Fibroblast of skin of abdomen (primary cell): ENCODE results near the gene COLEC11.

Experiments
- DNase-seq: peaks from one replicate; pipeline ENCODE4 v3.0.0-alpha.2; 2013

COLEC11 gene

DNA sequence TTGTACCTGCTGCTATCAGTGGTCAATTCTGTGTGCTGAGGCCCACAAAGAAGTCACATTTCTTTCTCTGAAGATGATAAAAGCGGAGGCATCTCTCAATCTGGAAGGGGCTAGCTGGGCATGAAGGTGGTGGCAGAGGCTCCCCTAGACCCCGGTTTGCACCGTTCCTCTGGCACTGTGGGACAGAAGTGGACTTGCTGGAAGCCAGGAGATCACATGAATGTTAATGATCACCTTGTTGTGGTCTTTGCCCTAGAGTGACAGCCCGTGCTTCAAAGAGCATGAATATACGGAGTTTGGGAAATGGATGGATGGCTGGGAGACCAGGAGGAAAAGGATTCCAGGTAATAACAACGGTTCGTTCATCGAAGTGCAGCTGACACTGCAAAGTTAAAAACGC is 83.3 kb downstream of the COLEC11 start:
- no peak for DNase-seq

DNA sequence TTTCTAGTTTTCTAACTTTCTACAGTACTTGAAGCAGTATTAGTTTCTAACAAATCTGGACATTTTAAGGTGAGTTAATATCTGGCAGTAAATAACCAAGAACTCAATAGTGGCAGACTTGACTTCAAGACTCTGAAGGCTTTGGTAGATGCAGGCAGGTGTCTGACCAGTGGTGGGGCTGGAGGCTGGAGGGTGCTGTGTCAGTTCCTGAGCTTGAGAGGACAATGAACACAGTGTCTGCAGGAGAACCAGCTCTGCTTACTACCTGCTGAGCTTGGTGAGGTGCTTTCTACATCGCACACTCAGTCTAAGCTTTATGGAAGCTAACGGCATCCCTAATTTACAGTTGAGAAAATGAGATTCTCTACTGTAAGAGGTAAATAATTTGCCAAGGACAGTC is 84.3 kb downstream of the COLEC11 start:
- no peak for DNase-seq

DNA sequence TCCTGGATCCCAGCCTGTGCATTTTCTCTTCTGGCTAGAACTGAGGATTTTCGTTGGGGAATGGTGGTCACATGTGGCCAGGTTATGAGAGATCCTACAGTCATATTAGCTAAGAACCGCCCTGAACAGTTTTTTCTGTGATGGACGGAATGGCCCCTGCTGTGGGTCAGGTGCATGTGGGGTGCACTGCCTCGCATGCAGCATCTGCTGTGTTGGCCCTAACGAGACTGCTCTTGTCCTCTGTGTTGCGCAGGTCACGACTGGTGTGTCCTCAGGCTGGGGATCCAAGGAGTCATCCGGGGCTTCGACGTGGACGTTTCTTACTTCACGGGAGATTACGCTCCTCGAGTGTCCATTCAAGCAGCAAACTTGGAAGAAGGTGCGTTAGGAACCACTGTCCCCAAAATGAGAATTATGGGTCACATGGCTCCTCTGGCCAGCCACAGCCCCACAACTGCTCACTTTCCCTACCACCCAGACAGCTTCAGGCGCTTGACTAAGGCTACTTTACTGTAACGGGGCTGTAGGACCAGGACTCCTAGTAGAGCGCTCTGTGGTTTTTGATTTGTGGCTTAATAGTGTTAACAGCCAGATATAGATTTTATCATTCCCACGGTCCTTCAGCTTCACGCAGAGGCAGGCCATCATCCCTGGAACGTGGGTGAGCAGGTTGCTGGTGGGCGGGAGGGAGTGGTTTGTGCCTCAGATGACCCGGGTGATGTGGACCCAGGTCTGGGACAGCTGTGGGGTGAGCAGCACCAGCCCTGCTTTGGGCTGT is 84.9 kb downstream of the COLEC11 start:
- DNase-seq: no peak

DNA sequence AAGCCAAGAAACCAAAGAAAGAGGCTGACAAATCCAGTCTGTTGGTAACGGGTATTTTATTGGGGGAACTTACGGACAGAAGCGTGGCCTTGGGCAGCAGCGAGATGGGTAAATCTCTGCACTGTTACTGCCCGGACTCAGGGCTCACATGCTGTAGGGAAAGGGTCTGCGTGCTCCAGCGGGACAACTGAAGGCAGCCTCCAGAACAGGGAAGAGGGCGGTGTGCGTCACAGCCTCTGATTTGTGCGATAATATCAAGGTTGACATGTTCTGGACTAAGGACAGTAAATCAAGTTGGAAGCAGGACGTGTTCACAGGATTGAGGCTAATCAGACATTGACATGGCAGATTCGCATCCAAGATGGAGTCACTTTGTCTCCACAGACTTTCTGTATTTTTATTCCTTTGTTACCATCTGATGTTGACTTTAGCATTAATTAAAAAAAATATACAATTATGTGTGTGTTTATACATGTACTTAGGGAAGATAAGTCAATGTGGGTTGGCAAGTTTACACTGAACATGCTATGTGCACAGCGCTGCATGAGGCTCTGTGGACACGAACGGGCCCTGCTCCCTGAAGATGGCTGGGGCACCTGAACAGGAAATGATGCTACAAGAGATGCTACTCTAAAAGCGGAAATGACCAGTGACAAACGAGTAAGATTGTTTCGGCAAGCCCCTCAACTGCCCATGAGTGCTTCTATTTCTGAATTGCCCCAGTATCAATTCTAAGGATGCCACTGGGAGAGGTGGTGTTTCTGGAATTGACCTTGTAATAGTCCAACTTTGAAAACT is 85.8 kb downstream of the COLEC11 start:
- DNase-seq: no peak

DNA sequence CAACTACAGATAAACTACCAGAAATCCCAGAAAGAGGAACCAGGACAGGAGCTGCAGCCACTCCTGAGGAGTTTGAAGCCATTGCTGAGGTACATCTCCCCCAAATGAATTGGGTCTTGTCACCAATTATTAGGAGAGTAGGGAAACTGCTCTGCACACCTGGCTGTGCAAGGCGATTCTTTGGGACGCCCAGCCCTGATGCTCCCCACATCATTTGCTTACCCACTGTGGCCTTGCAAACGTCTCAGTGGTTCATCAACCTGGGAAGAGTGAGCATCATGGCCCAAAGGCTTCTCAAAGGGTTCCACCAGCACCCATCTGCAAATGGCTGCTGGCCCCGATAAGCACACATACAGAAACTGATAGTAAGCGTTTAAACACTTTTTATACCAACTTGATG is 86.7 kb downstream of the COLEC11 start:
- DNase-seq: no peak

DNA sequence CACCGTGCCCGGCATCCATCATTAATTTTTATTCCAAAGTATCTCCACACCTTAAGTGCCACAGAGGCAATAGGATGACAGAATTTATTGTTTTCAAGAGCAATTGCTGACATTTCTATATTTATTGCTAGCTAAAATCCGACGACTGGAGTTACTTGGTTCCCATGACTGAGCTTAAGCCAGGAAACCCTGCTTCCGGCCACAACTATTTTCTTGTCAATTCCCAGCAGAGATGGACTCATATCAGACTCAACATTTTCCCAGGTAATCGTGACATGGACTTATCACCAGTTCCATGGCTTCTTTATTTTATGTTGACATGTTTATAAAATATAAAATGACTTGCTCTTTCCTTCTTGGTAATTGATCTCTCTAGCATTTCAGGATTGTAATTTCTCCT is 87.9 kb downstream of the COLEC11 start:
- DNase-seq: no peak

DNA sequence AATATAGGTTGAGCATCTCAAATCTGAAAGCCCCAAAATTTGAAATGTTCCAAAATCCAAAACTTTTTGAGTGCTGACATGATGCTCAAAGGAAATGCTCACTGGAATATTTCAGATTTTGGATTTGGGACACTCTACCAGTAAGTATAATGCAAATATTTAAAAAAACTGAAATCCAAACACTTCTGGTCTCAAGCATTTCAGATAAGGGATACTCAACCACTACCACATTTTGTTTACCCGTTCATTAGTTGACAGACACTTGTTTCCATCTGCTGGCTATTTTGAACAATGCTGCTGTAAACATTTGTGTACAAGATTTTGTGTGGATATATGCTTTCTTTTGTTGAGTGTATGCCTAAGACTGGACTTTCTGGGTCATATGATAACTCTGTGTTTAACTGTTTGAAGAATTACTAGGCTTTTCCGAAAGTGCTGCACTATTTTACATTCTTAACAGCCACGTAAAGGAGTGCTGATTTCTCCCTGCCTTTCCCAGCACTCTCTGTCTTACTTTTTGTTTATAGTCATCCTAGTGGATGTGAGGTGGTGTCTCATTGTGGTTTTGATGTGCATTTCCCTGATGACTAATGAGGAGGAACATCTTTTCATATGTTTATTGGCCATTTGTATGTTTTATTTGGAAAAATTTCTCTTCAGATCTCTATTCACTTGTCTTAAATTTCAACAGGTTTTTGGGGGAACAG is 89.0 kb downstream of the COLEC11 start:
- DNase-seq: no peak

DNA sequence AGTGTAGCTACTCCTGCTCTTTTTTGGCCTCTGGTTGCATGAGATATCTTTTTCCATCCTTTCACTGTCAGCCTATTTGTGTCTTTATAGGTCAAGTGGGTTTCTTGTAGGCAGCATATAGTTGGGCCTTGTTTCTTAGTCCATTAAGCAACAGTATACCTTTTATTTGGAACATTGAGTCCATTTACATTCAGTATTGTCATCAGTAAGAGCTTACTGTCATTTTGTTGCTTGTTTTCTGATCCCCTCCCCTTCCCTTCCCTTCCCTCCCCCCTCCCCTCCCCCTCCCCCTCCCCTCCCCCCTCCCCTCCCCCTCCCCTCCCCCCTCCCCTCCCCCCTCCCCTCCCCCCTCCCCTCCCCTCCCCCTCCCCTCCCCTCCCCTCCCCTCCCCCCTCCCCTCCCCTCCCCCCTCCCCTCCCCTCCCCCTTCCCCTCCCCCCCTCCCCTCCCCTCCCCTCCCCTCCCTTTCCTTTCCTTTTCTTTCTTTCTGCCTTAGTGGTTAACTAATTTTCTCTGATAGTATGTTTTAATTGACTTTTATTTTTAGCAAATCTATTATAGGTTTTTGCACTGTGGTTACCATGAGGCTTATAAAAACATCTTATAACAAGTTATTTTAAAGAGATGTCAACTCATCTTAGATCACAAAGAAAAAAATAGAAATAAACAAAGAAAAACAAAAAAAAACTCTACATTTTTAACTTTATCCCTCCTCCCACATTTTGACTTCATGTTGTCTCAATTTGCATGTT is 95.3 kb downstream of the COLEC11 start:
- DNase-seq: no peak

DNA sequence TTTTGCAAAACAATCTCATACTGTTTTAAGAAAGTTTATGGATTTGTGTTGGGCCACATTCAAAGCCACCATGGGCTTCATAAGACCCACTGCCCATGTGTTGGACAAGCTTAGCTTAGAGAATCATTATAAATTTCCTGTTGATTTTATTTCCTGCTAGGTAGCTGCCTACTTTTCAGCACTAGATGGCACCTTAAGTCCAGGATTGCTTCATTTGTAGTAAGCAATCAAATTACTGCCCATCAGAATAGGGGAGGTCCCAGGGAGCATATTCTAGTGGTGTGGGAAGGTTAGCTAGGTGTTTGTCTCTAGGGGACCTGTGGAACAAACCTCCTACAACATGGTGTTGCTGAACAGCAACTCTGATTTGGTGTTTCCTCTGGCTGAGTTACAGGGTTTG is 97.5 kb downstream of the COLEC11 start:
- no peak for DNase-seq
